SU-DHL-6 (cell line): ENCODE data around the gene ADK.

Source experiments
- EZH2phosphoT487 ChIP-seq: fragments of 200-600 bp; sonication (generic), shearing (Covaris generic); conservative IDR thresholded peaks from 2 replicates; pipeline ENCODE4 v1.6.1; 2018; ENCODE audit warnings: mild to moderate bottlenecking, antibody characterized with exemption, low read length, moderate library complexity, mixed read lengths
- TF ChIP-seq, protein P1 (sequence below): fragments of 200-600 bp; sonication (generic); IDR thresholded peaks from one replicate; pipeline ENCODE4 v1.5.1; 2017; ENCODE audit warnings: antibody characterized with exemption, mild to moderate bottlenecking, low read length, moderate library complexity; ENCODE audit not compliant: insufficient read depth, poor library complexity, severe bottlenecking

DNA sequence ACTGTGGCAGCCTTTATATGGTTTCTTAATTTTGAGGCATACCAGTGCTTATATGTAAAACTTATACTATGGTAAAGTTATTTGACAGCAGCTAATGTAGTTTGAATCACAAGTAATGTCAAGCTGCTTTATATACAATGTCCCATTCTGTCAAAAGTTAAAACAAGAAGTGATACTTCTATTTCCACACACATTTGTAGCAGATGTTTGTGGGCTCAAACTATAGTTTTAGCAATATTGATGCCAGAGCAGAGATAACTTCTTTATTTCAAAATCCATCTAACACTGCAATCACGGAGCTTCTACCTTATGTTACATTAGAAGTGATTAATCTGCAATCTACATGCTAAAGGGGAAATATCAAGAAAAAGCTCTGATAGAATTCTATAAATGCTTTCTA is 149.6 kb downstream of the ADK start:
- no peak for TF ChIP-seq EZH2phosphoT487
- TF ChIP-seq, protein P1, sequence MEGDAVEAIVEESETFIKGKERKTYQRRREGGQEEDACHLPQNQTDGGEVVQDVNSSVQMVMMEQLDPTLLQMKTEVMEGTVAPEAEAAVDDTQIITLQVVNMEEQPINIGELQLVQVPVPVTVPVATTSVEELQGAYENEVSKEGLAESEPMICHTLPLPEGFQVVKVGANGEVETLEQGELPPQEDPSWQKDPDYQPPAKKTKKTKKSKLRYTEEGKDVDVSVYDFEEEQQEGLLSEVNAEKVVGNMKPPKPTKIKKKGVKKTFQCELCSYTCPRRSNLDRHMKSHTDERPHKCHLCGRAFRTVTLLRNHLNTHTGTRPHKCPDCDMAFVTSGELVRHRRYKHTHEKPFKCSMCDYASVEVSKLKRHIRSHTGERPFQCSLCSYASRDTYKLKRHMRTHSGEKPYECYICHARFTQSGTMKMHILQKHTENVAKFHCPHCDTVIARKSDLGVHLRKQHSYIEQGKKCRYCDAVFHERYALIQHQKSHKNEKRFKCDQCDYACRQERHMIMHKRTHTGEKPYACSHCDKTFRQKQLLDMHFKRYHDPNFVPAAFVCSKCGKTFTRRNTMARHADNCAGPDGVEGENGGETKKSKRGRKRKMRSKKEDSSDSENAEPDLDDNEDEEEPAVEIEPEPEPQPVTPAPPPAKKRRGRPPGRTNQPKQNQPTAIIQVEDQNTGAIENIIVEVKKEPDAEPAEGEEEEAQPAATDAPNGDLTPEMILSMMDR, result no peak
